ENCODE data around the gene TFAP2E.

TFAP2E gene

DNA sequence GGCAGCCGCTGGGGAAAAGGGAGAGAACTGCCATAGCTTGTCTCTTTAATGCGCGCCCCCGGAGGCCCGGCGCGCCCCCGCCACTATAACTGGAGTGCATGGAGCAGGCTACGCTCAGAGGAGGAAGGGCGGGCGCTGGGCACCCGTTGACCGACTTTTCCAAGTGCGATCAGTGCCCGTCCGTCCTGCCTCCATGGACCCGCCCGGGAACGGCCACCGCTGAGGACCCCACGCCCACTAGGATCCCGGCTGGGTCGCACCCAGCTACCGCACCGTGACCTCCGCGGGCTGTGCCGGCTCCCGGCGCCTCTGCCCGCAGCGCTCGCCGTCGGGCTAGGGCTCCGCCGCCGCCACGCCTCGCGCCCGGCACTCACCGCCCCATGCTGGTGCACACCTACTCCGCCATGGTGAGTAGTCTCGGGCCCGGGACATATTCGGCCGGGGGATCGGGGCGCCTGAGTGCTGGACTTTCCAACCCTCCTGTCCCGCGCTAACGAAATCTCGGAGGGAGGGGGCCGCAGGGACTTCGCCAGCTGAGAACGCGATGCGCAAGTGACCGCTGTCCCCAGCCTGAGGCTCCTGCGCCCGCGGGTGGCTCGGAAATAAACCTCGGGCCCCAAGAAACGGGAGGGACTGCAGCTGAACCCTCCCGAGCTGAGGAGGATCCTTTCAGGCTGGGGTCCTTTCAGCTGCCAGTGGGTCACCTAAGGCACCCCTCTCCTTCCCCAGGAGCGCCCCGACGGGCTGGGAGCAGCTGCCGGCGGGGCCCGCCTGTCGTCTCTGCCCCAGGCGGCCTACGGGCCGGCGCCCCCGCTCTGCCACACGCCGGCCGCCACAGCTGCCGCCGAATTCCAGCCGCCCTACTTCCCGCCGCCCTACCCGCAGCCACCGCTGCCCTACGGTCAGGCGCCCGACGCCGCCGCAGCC is at the start of gene TFAP2E:
TSS of gene TFAP2E (plus strand) at position 117 of the 927 bp plus-strand sequence. CDS start at position 381, 264 bp downstream.
- no peak for DNase-seq

GRCh38 chr1:35524106-35524505 is 49.0 kb upstream of the TFAP2E start:
- no peak for DNase-seq

GRCh38 chr1:35530168-35530567 is 42.9 kb upstream of the TFAP2E start:
- DNase-seq: no peak

DNA sequence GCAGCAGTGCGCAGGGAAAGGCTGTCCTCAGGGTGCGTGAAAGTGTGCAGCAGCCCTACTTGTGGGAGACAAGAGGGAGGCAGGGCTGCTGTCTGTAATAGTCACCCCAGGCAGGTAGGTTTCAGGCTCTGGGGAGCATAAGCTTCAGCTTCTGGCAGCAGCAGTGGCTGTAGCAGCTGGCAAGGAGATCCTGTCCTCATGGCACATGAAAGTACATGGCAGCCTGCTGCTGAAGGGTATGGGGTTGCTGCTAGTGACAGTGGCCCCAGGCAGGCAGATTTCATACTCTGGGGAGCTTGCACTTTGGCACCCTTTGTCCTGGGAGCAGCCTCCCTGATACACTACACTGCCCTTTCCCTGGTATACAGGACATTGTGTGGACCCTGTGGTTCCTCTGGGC is 42.2 kb upstream of the TFAP2E start:
- no peak for DNase-seq

DNA sequence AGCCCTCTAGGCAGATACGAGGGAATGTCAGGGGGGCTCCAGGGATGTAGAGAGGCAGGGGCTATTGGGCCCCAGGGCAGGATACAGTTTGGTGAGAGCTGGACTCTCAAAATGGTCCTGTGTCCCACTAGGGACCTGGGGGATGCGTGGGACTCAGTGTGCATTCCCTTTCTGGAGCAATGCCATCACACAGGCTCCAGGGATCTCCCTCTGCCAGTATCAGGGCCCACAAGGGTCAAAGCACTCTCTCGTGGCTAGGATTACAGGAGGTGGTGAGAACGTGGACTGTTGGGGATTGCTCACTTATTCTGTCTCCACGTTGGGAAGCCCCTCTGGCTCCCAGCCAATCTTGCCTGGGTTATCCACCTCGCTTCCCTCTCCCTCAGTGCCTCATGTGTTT is 41.7 kb upstream of the TFAP2E start:
- no peak for DNase-seq

DNA sequence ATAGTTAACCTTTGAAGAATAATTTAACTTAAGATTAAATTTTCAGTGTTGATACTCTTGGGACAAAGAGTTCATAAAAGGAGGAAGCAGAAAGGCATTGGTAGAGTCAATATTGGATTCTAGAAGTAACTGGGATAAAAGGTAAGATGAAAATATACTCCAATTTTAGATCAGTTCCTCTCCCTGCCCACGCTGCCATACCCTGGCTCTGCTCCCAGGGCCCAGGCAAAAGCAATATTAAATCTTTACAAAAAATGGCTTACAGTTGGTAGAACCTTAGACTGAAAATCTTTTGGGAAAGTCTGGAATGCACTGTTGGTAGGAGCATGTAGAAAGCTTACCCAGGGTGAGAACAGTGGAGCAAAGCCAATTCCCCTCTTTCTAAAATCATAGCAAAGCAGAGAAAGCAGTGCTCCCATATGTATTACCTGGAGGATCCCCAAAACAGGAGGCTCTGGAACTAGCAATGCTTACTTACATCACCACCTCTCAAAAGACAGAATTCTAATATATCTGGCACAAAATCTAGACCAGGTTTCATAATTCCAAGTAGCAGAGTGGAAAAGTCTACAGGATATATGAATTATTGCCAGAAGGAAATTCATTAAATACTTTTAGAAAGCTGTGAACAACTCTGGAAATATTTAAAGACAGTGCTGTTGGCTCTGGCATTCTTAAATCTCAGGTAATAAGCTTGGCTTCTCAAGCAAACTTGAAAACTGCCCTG is 40.5 kb upstream of the TFAP2E start:
- no peak for DNase-seq

DNA sequence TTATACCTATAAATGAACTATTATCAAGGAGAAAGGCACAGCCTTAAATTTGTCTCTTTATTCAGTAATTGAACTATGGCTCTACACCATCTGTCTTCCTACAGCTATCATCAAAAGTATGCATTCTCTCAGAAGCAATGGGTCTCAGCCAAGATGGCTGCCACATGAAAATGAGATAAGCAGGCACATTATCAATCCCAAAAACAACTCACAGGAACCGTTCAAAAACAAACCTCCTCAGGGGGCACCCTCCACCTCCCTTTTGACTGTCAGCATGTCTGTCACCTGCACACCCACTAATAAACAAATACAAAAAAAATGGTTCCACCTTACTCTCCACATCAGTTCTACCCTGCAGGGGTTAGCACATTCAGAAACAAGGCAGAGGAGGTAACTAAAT is 39.5 kb upstream of the TFAP2E start:
- DNase-seq: no peak

GRCh38 chr1:35535243-35535642 is 37.9 kb upstream of the TFAP2E start:
- no peak for DNase-seq

- DNase-seq: no peak
Measured at GRCh38 chr1:35536556-35537162, 36.5 kb upstream of the TFAP2E start.

DNA sequence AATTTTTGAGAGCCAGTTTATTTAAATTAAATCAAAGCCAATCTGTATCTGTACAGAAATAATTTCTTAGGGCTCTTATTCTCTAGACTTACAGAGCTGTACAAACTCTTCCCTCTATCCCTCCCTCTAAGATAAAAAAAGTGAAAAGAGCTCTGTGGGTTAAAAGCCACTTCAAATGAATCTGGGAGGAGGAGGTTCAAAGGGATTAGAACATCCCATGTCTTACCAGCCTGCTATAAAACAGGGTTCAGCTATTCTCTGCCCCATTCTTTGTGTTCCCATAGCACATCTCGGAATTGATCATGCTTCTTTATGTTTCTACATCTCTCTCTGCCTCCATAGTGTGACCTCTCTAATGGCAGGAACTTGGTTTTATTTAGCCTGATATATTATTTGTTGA is 35.3 kb upstream of the TFAP2E start:
- DNase-seq: no peak

DNA sequence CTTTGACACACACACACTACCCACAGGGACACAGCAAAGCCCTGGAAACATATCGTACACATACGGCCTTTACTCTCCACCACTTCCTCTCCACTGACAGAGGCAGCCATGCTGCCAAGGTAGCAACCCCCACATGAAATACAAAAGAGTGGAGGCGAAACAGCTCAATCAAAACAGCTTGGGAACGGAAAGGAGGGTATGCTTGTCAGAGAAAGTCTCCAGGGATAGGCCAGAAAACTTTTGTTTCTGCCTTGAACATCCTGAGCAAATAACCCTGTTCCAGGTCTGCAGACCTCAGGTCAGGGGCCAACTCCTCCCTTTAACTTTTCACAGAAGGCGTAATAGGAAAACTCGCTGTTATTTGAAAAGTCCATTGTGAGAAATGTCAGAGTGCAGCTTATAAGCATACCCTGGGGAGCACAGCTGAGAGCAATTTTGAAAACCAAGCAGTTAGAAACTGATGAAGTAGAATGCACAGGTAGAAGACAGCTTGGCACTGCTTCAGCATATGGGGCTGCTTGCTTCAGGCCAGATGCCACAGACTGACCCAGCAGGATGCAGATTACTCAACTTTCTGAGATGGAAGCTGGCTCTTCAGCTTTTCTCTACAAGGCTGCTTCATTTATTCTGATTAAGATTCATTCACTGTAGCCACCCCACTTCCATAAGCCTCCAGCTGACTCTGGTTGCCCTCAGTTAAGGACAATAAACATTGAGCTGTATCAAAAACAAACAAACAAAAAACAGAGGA is 33.9 kb upstream of the TFAP2E start:
- peak; percentile 28 for DNase-seq

GRCh38 chr1:35539824-35540261 is 33.3 kb upstream of the TFAP2E start:
- DNase-seq: no peak

DNA sequence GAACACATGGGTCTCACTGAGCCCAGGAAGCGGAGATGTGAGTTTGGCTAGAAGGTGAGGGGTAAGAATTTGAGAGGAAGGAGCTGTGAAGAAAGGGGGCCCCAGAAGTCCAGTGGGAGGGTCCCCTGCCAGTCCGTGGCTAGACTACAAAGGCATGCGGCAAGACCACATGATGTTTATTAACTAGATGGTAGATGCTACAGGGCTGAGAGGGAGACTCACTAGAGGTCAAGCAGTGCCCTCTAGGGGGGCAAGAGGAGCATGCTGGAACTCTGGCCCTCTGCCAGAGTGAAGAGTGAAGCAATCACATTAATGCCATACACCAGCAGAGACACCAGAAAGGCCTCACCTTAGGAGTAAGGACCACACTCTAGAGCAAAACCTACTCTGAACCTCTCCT is 28.1 kb upstream of the TFAP2E start:
- peak; percentile 54 for DNase-seq

DNA sequence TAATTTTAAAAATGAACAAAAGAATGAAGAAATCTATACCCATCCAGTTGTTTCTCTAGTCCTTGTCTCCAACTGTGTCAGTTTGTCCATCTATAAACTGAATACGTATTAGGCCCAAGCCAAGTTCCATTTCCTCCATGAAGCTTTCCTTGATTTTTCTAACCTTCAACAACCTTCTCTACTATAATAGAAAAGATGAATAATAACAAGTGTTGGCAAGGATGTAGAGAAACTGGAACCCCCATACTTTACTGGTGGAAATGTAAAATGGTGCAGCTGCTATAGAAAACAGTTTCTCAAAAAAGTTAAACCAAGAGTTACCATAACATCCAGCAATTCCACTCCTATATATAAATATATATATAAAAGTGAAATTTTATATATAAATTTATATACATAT is 26.5 kb upstream of the TFAP2E start:
- no peak for DNase-seq

DNA sequence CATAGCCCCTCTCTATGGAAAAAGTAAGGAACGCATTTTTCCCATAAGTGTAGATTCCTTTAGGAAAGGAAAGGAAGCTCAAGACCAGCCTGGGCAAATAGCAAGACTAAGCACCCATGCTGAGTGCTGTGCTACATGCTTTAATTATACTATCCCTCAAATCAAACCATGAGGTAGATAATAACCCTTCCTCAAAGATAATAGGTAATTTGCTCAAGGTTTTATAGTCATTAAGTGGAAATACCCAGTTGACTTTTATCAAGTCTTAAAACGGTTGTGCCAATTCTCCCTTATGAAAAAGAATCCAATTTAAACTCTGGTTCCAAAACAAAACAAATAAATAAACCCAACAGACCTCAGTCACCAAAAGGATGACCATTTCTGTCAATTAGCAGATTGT is 19.3 kb upstream of the TFAP2E start:
- DNase-seq: no peak

DNA sequence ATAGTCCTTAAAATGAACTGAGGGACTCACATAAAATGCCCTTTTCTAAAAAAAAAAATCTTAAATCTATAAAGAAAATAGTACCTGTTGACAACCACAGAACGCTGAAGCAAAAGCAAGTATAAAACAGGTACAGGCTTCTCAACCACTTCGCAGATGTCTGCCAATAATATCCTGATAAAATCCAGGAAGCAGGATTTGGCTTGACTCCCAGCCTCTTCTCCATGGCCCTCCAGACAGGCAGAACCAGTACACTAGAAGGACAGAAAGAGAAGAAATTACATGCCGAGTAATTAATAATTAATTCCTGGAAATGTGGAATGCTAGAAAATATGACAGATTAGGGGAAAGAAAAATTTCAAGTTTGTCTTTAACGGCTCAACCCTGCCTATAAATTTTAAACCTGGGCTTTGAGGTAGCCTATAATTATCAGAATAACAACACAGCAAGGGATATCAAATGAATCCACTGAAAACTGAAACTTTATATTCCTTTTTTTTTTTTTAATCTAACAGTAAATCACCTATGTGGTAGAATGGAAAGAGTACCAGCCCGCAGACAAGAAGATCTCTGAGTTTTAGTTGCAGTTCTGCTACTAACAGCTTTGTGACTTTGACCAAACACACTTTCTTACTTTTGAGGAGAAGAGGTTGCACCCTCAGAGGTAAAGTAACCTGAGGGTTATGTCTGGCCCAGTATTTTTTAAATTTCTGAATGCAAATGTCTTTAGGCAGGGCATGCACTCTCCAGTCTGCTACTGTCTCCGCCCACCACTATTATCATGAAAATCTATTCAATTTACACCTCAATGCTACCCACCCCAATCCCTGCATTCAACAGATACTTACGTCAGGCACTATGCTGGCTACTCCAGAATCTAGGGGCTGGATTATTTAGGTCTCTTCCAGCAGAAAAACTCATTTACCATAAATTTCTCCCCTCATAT is 18.6 kb upstream of the TFAP2E start:
- DNase-seq: no peak

GRCh38 chr1:35555212-35555584 is 17.9 kb upstream of the TFAP2E start:
- DNase-seq: no peak

DNA sequence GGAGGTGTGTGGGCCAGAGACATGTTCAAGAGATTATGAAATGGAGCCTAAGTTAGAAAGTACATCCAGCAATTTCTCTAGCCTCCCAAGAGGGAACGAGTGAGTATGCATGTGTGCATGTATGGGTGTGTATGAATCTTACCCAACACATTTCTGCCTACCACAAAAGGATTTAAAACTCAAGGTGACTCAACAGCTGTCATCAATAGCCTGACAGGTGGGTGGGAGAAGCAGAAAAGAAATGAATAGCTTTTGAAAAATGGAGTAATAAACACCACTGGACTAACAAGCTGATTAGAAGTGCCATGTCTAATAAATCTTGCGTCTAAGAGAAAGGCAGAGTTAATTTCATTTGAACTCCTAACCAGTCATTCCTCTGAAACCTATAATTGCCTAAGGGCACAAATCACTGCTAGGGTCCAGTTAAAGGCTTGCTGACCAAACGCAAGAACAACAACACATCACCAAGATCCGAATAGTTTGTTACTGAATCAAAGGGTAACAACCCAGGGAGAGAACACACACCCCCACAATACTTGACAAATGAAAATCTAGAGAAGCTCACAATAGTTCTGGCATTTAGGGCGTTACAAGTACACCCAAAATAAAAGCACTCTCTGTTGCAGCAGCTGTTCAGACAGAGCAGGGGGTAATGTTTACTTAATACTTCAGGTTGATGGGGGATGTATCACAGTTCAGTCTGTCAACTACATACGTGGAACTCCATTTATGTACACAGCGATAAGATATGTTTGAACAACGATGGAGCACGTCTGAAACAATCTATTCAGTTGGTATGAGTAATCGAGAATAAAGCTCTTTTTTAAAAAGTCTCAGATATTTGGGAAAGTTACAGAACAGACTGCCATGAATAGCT is 17.3 kb upstream of the TFAP2E start:
- DNase-seq: no peak

GRCh38 chr1:35556484-35557117 is 16.5 kb upstream of the TFAP2E start:
- DNase-seq: no peak

- DNase-seq: no peak
Measured at GRCh38 chr1:35557118-35557610, 15.9 kb upstream of the TFAP2E start, which contains the start of gene KIAA0319L. Gene KIAA0319L, minus strand, starts transcription at chr1:35557403. Its CDS starts 2,912 bp downstream, at chr1:35554491.

Measured in activated CD4-positive, alpha-beta T cell treated with anti-CD3 and anti-CD28 coated beads for 48 hours (primary cell).